HG03342 (cell line): ENCODE data around the gene SSU72.
"Not testable (repeated sequence)": the region's sequence is repeated elsewhere in the genome, so short reads cannot be mapped to it uniquely, and the experiment has no call there.

Experiments used
- ATAC-seq: cut with Tn5 transposase; IDR thresholded peaks from one replicate; pipeline ENCODE4 v1.9.1; 2021; ENCODE audit warnings: mild to moderate bottlenecking, moderate library complexity; ENCODE audit not compliant: unreplicated experiment

The SSU72 gene

GRCh38 chr1:1531947-1532346 is 42.7 kb downstream of the SSU72 start:
- no peak for ATAC-seq

DNA sequence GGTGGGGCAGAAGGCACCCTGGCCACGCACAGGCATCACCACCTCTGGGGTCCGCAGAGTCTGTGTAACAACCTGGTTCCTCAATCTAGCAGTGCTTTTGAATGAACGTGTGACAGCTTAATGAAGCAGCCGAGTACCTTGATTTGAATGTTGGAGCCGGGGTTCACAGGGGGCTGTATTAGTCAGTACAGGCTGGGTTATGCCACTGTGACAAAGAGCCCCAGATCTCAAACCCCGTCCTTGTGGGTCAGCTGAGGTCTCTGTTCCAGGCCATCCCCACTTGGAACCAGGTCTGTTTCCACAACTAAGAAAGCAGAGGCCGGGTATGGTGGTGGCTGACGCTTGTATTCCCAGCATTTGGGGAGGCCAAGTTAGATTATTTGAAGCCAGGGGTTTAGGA is 44.7 kb downstream of the SSU72 start:
- ATAC-seq: no peak

GRCh38 chr1:1529321-1529720 is 45.3 kb downstream of the SSU72 start:
- no peak for ATAC-seq

GRCh38 chr1:1528301-1529267 is 46.1 kb downstream of the SSU72 start:
- no peak for ATAC-seq

DNA sequence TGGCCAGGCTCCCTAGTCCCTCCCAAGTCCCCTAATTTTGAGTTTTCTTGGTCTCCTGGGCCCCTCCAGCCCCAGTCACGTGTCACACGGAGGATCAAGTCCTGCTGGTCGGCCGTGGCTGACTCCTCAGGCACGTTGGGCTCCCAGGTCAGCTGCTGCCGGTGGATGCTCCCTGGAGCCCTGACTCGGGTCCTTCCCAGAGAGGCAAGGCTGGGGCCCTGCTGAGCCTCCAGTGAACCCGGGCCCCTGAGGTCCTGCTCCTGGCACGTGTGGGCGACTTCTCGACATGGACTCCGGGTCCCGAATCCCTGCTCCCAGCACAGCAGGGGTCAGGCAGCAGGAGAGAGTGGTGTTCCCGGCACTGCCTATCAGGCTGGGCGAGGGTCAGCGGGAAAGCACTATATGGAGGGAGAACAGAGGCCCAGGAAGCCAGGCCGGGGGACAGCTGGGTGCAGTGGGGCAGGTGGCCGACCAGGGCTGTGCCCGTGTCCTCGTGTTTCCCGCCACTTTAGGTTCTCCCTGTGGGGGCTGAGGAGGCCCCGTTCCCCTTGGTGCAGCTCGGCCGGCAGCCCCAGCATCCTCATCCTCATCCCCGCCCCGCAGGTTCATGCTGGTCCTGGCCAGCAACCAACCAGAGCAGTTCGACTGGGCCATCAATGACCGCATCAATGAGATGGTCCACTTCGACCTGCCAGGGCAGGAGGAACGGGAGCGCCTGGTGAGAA is 47.4 kb downstream of the SSU72 start:
- no peak for ATAC-seq

DNA sequence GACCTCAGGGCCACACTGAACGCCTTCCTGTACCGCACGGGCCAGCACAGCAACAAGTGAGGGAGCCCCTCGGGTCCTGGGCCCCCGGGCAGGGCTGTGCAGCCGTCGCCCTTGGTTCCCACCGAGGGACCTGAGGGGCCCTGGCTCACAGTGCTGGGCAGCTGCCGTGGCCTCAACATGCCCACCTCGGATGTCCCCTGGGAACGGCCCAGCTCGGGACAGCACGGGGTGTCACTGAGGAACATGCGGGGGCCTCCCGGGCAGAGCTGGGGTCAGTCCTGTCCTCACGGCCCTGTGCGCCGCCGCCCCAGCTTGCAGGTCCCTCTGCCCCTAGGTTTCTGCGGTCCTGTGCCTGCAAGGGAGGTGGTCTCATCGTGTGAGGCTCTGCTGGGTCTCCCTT is 48.2 kb downstream of the SSU72 start:
- ATAC-seq: not testable (repeated sequence)

- ATAC-seq: not testable (repeated sequence)
Measured at GRCh38 chr1:1524750-1525383, 49.8 kb downstream of the SSU72 start.

GRCh38 chr1:1523651-1524050 is 51.0 kb downstream of the SSU72 start:
- ATAC-seq: not testable (repeated sequence)

- not testable (repeated sequence) for ATAC-seq
Measured at GRCh38 chr1:1523226-1523625, 51.4 kb downstream of the SSU72 start.

DNA sequence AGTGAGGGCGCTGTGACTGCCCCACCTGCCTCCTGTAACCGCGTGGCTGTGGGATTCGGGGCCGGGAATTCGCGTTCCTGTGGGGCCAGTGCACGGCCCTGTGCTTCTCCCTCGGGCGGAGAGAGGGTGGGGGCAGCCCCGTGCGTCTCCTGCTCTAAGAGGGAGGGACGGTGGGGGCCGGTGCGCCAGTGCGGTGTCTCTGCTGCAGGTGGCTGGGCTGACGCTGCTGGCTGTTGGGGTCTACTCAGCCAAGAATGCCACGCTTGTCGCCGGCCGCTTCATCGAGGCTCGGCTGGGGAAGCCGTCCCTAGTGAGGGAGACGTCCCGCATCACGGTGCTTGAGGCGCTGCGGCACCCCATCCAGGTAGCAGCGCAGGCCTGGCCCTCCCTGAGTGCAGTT is 52.1 kb downstream of the SSU72 start:
- not testable (repeated sequence) for ATAC-seq

GRCh38 chr1:1521331-1521730 is 53.3 kb downstream of the SSU72 start:
- no peak for ATAC-seq

DNA sequence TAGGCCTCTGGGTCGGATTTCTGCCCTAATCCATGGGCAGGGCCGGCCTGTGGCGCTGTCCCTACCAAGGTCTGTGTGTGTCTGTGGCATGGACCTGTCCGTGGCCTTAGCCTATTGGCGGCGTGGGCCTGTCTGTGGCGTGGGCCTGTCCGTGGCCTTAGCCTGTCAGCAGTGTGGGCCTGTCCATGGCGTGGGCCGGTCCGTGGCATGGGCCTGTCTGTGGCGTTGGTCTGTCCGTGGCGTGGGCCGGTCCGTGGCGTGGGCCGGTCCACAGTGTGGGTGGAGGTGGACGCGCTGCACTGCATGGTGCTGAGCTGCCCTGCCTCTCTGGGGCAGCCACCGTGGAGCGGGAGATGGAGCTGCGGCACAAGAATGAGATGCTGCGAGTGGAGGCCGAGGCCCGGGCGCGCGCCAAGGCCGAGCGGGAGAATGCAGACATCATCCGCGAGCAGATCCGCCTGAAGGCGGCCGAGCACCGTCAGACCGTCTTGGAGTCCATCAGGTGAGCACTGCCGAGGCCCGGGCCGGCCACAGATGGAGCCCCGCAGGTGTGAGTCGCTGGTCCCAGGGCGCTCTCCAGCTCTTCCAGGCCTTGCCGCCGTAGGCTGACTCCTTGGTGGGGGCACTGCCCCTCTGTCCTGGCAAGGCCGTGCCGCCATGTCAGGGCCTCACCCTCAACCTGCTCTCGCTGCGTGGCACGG is 54.7 kb downstream of the SSU72 start:
- ATAC-seq: not testable (repeated sequence)

GRCh38 chr1:1518621-1519007 is 56.0 kb downstream of the SSU72 start:
- not testable (repeated sequence) for ATAC-seq

DNA sequence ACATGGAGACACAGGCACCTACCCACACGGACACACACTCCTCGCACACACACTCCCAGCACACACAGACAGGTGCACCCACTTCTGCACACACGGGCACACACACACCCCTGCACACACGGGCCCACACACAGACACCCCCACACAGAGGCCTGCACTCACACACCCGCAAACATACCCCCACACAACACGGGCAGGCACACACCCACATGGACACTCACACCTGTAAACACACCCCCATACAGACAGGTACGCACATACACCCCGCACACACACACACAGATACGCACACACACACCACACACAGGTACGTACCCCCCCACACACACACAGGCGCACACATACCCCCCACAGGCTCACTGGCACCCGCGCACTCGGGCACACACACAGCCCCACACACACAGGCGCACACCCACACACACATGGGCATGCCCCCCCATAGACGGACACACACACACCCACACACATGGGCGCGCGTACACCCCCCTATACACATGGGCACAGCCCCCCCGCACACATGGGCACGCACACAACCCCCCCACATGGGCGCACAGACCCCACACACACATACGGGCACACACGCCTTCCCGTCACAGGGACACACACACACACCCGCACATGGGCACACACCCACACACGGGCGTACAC is 56.6 kb downstream of the SSU72 start:
- no peak for ATAC-seq

GRCh38 chr1:1516923-1517322 is 57.7 kb downstream of the SSU72 start:
- ATAC-seq: not testable (repeated sequence)

GRCh38 chr1:1514376-1514775 is 60.3 kb downstream of the SSU72 start:
- not testable (repeated sequence) for ATAC-seq

DNA sequence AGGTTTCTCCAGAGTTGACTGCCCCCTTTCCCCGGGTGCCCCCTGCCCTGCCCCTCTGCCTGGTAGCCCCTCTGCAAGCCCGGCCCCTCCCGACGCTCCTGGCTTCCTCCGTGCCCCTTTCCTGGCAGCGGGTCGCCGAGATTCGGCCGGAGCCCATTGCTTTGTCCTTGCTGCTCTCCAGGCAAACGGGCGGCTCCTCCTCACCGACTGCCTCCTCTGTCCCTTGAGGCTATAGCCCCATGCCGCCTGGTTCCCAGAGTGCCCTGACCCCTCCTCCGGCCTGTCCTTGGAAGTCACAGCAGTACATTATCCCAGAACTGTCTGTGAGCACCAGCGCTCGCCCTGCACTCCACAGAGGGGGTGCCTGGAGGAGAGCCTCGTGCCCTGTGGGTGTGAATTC is 61.0 kb downstream of the SSU72 start:
- ATAC-seq: not testable (repeated sequence)

DNA sequence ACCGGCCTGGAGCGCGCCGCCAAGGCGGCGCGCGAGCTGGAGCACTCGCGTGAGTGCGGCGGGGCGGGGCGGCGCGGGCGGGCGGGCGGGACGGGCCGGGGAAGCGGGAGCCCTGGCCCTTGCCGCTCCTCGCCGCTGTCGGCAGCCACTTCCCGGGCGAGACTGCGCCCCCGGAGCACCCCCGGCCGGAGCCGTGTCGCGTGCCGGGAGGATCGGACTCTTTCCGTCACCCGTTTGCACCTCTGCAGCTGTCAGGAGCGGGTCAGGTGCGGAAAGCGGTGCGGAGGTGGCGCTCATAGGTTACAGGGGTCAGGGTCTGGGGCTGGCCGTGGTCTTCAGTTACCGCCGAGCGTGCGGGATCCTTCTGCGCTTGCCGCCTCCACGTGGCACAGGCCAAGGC is 62.2 kb downstream of the SSU72 start:
- ATAC-seq: peak; percentile 1

DNA sequence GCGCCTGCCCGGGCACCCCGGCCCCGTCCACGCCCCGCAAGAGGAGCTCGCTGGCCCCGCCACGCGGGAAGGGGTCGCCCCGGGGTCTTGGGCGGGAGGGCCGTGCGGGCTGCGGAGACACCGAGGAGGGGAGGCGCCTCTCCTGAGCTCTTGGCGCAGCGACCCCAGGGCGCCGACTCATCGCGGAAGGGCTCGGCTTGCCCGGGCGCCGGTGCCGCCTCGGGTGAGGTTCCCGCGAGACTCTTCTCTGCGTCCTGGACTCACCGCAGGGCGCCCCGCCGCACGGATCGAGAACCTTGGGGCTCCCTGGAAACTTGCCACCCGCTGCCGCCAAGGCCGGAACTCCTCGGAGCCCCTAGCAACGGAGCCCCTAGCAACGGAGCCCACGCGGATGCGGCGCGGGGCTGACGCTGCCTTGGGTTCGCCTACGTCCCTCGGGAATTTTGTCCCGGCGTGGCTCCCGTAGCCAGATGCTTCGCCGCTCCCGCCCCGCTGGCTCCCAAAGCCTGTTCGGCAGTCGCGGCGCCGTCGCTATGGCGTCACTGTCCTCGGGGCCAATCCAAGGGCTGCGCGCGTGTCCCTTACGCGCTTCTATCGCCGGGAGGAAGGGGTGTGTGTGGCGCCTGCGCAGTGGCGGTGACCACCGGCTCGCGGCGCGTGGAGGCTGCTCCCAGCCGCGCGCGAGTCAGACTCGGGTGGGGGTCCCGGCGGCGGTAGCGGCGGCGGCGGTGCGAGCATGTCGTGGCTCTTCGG is 63.0 kb downstream of the SSU72 start, which contains the start of gene ATAD3A:
Gene ATAD3A, plus strand, starts transcription at position 630 of the 753 bp plus-strand sequence. Its CDS starts 107 bp downstream, at position 737.
- ATAC-seq: peak; percentile 89
